Left ventricle myocardium superior (tissue), 1 donor: ENCODE data around the gene TDRD3. TPM values are rescaled to one million over a fixed set of nuclear protein-coding genes. Genes with fewer than 3 reads are reported as not detected.

Experiments
- ATAC-seq: fragments of 200-7000 bp; cut with Tn5 transposase; one replicate; pipeline ENCODE4 v1.9.1; 2020; ENCODE audit warnings: mild to moderate bottlenecking, moderate library complexity
- DNase-seq: peaks from one replicate; pipeline ENCODE4 v3.0.0-alpha.2; 2020
- intact Hi-C: fragments of 100-400 bp; cut with micrococcal nuclease; formaldehyde crosslinking; loops from one replicate; pipeline ENCODE4 v1.11.0; 2022
- total RNA-seq: library from RNA; stranded (reverse); fragmentation: NEBNext Ultra II Directional; extraction: Animal tissue kit (Norgen Biotek cat#: 25700); gene quantifications from one replicate; pipeline ENCODE4 v1.2.1, GENCODE V29; 2021
- donor health status: DM: no; HTN: yes; CAD: no; lungs with severe emphysema.

The TDRD3 gene
- total RNA-seq, 1 donor from 2014 or later, result 43.5 TPM

DNA sequence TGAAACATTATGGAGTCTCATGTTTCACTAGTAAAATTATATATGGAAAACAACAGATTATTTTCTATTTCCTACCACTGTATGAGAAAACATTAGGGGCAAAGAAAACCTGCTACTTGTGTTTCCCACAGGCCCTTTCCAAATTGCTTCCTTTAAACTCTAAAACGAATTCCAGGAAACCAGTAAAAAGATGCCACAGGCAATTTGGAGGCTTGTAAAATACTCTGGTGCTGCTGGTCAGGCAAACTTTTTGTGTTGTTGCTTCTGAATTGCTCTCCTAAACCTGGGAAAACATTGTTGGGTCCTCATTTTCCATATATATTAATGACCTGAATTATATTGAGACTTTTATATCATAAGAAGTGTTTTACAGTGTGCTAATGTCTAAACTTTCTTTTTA, 141.5 kb downstream of the TDRD3 start:
- DNase-seq (no peak), ATAC-seq (no peak)
- intact Hi-C loops, result no loop called here

DNA sequence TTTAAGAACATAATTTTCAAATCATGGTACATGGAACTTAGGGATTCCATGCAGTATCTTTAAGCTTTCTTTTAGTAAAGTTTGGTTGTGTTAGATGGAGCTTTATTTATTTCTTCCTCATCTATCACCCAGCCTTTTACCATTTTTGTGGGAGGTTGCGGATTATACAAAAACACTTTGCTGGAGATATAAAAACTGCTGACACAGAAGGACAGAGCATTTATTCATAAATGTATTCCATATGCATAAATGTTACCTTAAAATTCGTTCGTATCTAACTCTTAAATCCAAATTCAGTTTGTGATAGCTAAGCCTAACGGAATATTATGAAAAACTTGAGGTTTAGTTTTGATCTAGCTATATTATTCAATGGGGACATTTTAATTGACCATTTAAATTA, 143.3 kb downstream of the TDRD3 start:
- ATAC-seq, result no peak
- no peak for DNase-seq
- intact Hi-C loops, result no loop called here

DNA sequence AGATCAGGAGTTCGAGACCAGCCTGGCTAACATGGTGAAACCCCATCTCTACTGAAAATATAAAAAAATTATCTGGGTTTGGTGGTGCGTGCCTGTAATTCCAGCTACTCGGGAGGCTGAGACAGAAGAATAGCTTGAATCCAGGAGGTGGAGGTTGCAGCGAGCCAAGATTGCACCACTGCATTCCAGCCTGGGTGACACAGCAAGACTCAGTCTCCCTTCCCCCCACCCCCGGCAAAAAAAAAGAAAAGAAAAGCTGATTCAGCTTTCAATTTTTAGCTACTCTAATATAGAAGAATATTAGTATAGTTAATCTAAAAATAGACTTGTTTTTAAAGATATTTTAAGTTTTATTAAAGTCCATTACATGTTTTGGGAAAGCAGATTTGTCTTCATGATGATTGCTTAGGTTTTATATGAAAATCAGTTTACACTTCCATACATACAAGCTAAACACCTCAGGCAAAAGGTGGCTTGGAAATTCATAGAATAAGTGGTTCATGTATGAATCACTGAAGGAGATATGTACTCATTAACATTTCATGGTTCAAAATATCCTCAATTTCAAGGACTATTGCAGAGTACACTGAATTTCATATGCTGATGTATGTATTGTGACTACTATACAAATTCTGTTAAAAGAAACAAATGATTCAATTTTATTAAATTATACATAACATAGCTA, 165.2 kb downstream of the TDRD3 start:
- DNase-seq (no peak), ATAC-seq (no peak)
- intact Hi-C loops, result no loop called here

DNA sequence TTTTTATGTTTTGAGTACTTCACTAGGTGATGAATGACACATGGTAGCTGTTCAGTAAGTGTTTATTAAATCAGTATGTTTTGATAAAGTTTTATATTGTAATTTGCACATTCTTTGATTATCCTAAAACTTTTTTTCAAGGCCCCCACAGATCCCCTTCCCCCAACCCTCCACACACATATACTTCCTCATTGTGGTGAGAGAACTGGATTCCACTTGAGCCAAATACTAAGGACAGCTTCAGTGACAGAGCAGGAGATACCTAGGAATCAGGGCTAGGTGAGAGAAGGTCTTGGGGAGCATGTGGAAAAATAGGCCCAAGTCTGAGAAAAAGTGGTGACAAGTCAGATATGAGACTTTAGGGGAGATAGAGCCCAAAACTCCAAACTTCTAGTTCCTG, 174.6 kb downstream of the TDRD3 start:
- ATAC-seq (no peak), DNase-seq (no peak)
- intact Hi-C loops, result no loop called here

DNA sequence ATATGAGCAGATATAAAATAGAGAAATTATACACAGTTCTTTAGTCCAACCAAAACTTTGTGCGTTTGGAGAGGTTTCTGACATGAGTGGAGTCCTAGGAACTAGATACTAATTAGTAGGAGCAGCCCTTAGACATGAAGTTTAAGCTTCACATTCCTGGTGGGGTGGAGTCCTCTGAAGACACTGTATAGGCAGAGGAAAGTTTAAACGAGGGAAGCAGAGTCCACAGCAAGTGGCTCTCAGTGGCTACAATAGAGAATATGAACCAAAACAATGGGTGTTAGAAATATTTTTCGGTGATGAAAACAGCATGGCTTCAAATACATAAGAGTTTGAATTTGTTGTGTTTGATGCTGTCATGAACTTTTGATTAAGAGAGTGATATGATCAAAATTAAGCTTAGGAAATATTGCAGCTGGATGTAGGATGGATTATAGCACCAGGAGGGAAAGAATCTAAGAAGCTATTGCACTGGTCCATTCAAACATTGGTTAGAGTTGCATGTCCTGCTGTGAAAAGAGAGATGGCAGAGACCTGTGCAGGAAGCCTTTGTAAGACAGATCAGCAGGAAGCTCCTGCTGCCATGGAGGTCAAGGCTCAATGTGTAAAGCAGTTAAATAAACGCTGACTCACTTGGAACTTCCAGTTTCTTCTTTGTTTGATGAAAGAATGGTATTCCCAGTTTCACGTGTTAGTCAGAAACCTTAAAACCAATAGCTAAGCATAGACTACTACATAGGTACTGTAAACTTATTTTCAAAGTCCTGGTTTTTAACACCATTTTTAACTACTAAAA, 175.2 kb downstream of the TDRD3 start:
- DNase-seq, result no peak
- ATAC-seq, result no peak

DNA sequence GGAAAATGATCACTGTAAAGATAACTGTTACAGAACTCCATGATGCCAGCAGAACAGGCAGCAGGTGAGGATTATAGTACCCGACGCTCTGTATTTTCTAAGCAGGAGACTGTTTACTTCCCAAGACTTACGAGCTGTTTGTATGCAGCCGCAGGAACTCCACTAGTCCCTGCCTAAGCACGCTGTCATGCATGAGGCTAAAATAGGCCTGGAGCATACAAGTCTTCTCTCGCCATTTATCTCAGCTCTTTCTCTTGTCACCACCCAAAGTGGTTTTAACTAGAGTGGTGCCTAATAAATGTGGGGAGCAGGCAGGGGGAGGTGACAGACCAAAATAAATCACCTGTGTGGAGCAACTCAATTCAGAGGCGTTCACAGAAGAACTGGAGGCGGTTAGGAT, 175.8 kb downstream of the TDRD3 start:
- DNase-seq, result no peak
- intact Hi-C loops, result no loop called here
- peak; percentile 33 for ATAC-seq

More for the DNA sequence above, 175.2 kb downstream of the TDRD3 start:
- intact Hi-C loops, result no loop called here

DNA sequence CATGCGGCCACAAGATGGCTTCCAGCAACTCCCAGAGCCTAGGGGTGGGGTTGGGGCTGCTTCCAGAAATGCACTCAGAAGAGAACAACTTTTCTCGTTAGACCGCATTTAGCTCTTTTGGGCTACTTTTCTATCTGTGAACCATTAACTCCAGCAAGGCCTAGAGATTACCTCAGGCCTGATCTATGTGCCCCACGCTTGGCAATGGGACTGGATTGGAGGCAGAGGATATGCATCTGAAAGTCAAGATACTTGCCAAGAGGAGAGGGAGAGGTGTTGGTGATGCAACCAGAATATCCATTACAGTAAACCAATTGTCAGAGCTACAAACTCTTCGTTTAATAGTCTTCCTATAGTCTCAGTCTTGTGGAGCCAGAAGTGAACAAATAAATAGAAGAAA, 177.7 kb downstream of the TDRD3 start:
- ATAC-seq (no peak), DNase-seq (no peak)
- intact Hi-C loops, result no loop called here

DNA sequence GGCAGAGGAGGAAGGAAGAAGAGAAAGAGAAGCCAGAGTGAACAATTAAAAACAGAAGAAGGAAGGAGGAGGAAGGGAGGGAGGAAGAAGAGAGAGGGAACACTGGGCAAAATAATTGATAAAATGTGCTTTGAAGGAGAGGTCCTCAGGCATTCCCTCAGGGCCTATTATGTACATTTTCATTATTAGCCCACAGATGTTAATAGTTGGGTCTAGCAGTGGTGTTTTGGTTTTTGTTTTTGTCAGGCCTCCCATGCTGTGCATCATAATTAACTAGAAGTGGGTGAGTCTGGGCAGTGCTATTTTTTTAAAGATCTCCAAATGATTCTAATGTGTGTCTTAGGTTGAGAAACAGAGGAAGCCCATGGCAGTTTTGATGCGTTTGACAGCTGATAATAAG, 178.1 kb downstream of the TDRD3 start:
- intact Hi-C loops, result no loop called here
- ATAC-seq (no peak), DNase-seq (no peak)

DNA sequence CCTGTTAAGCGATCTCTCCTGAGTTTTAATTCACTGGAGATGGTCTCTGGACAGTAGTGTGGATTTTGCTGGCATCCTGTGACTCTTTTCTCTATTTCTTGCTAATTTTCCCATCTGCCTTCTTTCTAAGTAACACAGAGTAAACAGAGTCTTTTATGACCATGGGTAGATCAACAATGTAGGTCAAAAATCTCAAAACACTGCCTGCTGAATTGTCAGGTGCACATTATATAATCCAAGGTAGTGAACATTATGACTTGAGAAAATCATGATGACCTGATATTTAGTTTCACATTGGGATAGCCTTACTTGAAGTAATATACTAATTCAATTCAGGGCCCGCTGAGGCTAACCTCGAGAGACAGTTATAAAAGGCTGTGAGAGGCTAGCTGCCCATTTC, 180.7 kb downstream of the TDRD3 start:
- intact Hi-C loops, result no loop called here
- ATAC-seq (no peak), DNase-seq (no peak)

DNA sequence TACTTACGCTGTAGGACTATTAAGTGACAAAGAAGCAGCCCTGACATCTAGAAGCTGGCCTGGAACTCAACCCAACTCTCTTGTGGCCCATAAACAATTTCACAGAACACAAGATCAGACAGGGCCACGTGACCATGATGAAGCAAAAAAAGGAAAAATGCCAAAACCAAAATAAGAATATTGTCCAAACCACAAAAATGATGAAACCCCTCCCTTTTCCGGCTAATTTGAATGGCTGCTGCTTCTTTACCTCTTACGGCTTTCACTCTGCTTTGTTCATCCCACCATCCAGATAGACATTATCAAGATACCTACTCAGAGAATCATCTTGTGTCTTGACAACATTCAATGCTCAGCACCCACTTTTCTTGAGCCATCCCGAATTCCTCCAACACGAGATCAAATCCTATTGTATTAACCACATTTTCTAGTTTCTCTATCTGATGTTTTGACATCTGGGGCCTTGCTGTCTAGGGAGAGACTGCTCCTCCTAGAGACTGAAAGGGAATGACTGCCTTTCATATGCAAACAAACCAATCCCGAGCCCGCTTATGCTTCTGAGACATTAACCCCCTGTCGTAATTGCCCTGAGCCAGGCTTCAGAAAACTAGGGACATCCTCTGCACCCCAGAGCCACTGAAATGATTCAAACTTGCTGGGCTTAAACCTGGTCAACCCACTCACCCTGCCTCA, 186.3 kb downstream of the TDRD3 start:
- ATAC-seq (no peak), DNase-seq (no peak)
- intact Hi-C loops, result no loop called here

DNA sequence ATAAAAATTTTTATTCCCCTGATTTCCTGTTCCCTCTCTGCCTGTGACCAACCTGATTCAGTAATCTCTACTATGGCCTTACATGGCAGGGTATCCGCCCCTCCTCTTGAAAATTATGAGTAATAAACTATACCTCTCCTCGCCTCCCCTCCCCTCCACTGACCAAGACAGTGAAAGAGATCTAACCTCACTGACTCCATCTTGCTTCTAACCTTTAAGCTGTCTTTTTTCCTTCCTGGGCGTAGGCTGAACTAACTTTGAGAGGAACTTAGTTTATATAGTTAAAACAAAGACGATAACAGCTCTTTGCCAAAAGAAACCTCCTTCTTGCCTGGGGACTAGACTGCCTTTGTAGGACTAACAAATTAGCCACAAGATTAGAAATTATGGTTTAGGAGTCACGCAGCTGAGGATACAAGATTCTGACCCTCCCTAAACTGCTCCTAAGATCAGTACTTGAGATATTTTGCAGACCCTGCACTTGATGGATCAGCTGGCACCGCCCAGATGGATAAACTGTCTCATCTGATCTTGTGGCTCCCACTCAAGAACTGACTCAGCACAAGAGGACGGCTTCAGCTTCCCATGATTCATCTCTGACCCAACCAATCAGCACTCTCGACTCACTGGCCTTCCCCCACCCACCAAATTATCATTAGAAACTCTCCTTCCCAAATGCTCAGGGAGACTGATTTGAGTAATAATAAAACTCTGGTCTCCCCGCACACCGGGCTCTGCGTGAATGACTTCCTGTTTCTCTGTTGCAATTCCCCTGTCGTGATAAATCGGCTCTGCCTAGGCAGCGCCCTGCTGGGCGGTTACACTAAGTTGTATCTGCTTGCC, 187.1 kb downstream of the TDRD3 start:
- ATAC-seq, result no peak
- DNase-seq, result no peak
- intact Hi-C loops, result no loop called here

DNA sequence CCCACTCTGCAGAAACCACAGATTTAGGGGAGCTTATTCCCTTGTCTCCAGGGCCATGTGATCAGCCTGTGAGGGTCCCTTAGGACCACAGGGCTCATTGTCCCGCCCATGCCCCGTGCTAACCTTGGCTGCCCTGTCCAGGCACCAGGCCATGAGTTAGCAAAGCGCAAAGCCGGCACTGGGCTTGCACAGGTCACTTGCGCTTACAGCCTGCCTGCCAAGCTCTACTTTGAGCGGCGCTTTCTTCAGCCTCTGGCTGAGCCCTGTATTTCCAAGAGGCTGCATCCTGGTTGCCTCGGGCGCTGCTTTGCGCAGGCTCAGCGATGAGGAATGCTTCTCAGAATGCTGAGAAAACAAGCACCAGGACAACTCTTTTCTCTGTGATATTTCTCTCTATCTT, 188.0 kb downstream of the TDRD3 start:
- intact Hi-C loops, result no loop called here
- no peak for ATAC-seq
- DNase-seq, result peak; percentile 31

DNA sequence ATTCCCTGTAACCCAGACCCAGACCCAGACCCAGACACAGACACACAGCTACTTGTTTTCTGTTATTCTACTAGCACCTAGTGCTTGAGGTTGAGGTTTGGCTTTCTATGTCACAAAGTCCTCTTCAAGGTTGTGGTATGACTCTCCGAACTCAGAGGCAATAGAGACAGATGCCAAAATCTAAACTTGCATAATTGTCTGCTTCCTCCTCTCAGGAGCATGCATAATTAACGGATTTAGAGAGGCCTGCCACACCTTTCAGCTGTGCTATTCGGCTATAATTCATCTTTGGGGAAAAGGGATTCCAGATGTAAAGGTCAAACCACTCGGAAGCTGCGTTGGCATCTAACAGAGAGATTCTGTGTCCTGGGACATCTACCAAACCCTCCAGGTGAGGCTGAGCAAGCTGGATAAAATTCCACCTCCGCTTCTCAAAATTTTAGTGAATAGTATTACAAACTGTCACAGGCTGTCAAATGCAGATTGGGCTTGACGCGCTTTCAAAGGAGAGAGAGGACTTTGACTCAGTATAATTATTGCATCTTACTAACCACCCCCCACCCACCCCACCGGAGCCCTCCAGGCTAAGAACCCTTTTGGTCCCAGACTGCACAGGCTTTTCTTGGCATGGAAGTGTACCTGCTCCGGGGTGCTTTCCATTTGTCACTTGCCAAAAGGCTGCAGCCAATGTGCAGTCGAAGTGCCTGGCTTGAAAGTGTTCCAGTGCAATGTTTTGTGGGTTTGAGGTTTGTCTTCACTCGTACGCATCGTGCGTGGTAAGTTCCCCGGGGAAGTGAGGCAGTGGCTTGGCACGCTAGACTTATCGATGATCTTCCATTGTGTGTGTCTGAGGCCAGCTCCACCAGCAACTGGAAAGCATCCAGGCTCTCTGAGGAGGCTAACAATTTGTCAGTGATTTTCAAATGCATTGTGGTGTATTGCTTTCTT, 194.1 kb downstream of the TDRD3 start:
- no peak for ATAC-seq
- intact Hi-C loops, result no loop called here
- DNase-seq, result no peak

DNA sequence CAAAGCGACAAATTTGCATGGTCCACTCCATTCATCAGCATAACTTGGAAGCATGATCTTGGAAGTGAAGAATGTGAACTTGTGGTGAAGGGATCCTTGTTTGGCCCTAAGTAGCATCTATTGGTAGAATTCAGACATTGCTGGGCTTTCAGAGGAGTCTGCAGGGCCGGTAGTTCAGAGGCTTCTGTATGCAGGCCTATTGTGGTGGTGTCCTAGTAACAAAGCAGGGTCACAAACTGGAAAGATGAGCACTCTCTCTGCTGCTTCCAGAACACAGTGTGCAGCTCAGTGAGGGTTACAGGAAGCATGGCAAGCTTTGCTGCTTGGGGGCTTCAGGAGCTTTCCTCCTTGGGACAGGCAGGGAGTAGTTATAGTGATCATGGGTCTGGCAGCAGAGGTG, 206.0 kb downstream of the TDRD3 start:
- intact Hi-C loops, result no loop called here
- ATAC-seq (no peak), DNase-seq (no peak)

DNA sequence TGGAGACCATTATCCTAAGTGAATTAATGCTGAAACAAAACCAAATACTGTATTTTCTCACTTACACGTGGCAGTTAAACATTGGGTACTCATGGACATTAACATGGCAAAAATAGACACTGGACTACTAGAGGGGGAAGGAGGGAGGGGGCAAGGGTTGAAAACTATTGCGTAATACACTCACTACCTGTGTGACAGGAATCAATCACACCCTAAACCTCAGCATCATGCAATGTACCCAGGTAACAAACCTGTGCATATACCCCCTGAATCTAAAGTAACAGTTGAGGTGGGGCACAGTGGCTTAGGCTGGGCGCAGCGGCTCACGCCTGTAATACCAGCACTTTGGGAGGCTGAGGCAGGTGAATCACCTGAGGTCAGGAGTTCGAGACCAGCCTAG, 207.0 kb downstream of the TDRD3 start:
- ATAC-seq (no peak), DNase-seq (no peak)
- intact Hi-C loops, result no loop called here

DNA sequence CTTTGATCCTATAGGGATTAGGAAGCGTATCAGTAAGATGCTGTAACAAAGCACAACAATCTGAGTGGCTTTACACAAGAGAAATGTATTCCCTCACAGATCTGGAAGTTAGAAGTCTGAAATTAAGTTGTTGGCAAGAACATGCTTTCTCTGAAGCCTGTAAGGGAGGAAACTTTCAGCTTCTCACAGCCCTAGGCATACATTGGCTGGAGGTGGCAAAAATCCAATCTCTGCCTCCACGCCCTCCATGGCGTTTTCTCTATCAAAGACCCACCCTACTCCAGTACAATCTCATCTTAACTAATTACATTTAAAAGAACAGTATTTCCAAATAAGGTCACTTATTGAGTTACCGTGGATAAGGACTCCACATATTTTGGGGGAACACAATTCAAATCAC, 211.9 kb downstream of the TDRD3 start:
- DNase-seq (no peak), ATAC-seq (no peak)
- intact Hi-C loops, result no loop called here

DNA sequence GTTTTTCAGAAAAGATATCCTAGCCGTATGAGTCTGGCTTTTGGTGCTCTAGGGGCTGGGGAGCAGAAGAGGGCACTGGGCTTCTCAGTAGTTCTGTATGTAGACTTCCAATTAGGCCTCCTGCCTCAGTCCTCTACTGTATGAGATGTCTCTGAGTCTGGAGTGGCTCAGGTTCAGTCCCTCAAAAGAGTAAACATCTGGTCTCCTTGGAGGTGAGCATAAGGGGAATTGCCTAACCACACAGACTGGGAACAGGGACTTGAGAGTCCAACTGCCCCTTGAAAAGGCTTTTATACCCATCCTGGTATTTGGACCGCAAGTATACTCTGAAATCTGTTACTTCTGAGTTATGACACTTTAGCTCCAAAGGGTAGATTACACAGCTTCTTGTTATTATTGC, 214.5 kb downstream of the TDRD3 start:
- intact Hi-C loops, result no loop called here
- ATAC-seq (no peak), DNase-seq (no peak)

DNA sequence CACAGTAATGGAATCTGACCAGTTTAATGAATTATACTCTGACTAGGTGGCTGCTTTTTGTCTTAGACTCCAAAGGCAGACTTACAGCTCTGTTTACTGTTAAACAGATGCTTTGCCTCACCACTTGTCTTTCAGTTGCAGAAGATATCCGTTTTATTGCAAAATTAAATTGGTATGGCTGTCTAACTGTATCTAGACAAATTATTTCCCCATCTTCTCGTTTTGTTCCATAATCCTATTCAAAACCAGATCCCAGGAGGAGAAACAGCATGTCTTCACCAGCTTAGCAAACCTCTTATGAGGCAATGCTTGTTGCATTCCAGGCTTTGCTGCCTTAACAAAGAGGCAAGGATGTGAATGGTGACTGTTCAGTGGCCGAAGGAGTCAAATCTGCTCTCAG, 215.6 kb downstream of the TDRD3 start:
- ATAC-seq, result no peak
- DNase-seq, result no peak
- intact Hi-C loops, result no loop called here

DNA sequence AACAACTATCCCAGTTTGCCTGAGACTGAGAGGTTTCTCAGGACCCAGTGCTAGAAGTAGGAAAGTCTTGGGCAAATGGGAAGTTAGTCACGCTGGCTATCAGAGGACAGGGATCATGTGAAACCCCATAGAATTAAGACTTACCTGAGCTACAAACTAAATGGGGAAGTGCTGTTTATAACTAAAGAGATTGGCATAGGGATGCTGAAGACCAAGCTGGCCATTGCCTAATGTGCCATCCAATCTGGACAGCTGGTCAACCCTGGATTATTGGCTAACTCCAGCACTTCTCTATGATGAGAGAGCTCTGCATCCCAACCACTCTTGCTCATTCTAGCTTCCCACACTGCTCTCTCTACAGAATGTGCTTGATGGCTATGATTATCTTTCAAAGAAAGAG, 216.1 kb downstream of the TDRD3 start:
- ATAC-seq (no peak), DNase-seq (no peak)
- intact Hi-C loops, result no loop called here
